GM12878 (cell line): ENCODE data around the gene ZNF425. TPM values are rescaled to one million over a fixed set of nuclear protein-coding genes. Genes with fewer than 3 reads are reported as not detected.

Experiments
- ATAC-seq: fragments of 200-7000 bp; cut with Tn5 transposase; 3 replicates; pipeline ENCODE4 v1.9.1; 2020; ENCODE audit warnings: mild to moderate bottlenecking, moderate library complexity
- BruUV-seq: library from RNA; stranded (reverse); fragments of 400-500 nt; replicated peaks from 2 replicates; lab custom pipeline; 2021; lab: Mats Ljungman, UMichigan
- CTCF ChIA-PET: fragments of 300-600 bp; sonication (Branson Sonifier 250); formaldehyde crosslinking; extraction: SDS; loops from one replicate; lab custom pipeline; 2021; ENCODE audit warnings: inconsistent platforms; lab: Yijun Ruan, JAX
- POLR2A ChIA-PET: fragments of 350-600 bp; formaldehyde crosslinking; extraction: SDS; loops from one replicate; lab custom pipeline; 2021; ENCODE audit warnings: inconsistent platforms; lab: Charles Lee
- RAD21 ChIA-PET: fragments of 300-600 bp; sonication (Branson Sonifier 250); formaldehyde crosslinking; loops from one replicate; lab custom pipeline; 2023; ENCODE audit warnings: antibody characterized with exemption; ENCODE audit not compliant: unreplicated experiment; lab: Charles Lee
- SMC1A ChIA-PET: fragments of 300-600 bp; sonication (Branson Sonifier 250); formaldehyde crosslinking; loops from one replicate; lab custom pipeline; 2023; ENCODE audit not compliant: unreplicated experiment, uncharacterized antibody; lab: Charles Lee
- DNase-seq: peaks from one replicate; pipeline ENCODE4 v3.0.0-alpha.2; 2011; ENCODE audit warnings: low read depth, low spot score
- FAIRE-seq: peaks from 3 replicates; lab custom pipeline; 2011; peaks lifted over from hg19 to GRCh38; lab: Jason Lieb, UNC
- H2AFZ ChIP-seq: 2 replicates; pipeline ENCODE4 v1.6.0; 2011; ENCODE audit warnings: low read depth, low read length, control low read depth; ENCODE audit not compliant: control insufficient read depth
- H3K27ac ChIP-seq: 2 replicates; pipeline ENCODE4 v1.5.1; 2011; ENCODE audit warnings: control low read depth; ENCODE audit not compliant: control insufficient read depth, insufficient read depth
- H3K27me3 ChIP-seq, 2 experiments: replicated peaks in 1 of 2; 2 replicates each; pipeline versions ENCODE4 v1.6.0 to v1.6.1; 2011; ENCODE audit warnings: low read length in 1 of 2; ENCODE audit not compliant: control insufficient read depth in 2 of 2, insufficient read depth in 2 of 2
- H3K36me3 ChIP-seq, 2 experiments: 2 replicates each; pipeline ENCODE4 v1.5.1; 2011; ENCODE audit warnings: low read length in 1 of 2; ENCODE audit not compliant: control insufficient read depth in 2 of 2, insufficient read depth in 2 of 2
- H3K4me1 ChIP-seq: 2 replicates; pipeline ENCODE4 v1.6.1; 2011; ENCODE audit warnings: mild to moderate bottlenecking, low read length, moderate library complexity, mixed read lengths; ENCODE audit not compliant: control insufficient read depth, insufficient read depth
- H3K4me2 ChIP-seq: 2 replicates; pipeline ENCODE4 v1.6.0; 2011; ENCODE audit warnings: control low read depth; ENCODE audit not compliant: control insufficient read depth, insufficient read depth
- H3K4me3 ChIP-seq: fragments of 200-600 bp; sonication (generic); 2 replicates; pipeline ENCODE4 v1.5.1; 2016
- H3K79me2 ChIP-seq: 2 replicates; pipeline ENCODE4 v1.6.0; 2011; ENCODE audit warnings: low read length; ENCODE audit not compliant: control insufficient read depth, insufficient read depth
- H3K9ac ChIP-seq: 2 replicates; pipeline ENCODE4 v1.8.0; 2011; ENCODE audit warnings: low read length, control low read depth, mixed read lengths; ENCODE audit not compliant: control insufficient read depth, insufficient read depth
- H3K9me3 ChIP-seq: replicated peaks from 3 replicates; pipeline ENCODE4 v1.5.1; 2011; ENCODE audit warnings: mild to moderate bottlenecking, low read length; ENCODE audit not compliant: control insufficient read depth, insufficient read depth
- H4K20me1 ChIP-seq: 2 replicates; pipeline ENCODE4 v1.6.0; 2011; ENCODE audit not compliant: control insufficient read depth, insufficient read depth
- CREM ChIP-seq: IDR thresholded peaks from 2 replicates; pipeline ENCODE4 v1.6.1; 2014; ENCODE audit warnings: antibody characterized with exemption, low read depth
- E2F8 ChIP-seq: fragments of 450-650 bp; IDR thresholded peaks from 2 replicates; pipeline ENCODE4 v1.6.1; 2018; ENCODE audit warnings: mild to moderate bottlenecking, low read depth, moderate library complexity; ENCODE audit not compliant: partially characterized antibody
- EGR1 ChIP-seq, 2 experiments: IDR thresholded peaks; 1 replicate in 1 of 2; 2 replicates in 1 of 2; pipeline ENCODE4 v1.6.1; 2011 to 2012; ENCODE audit warnings: low read depth in 2 of 2, low read length in 2 of 2, borderline replicate concordance in 1 of 2, mild to moderate bottlenecking in 1 of 2, moderate library complexity in 1 of 2
- ELK1 ChIP-seq: IDR thresholded peaks from 2 replicates; pipeline ENCODE4 v1.6.1; 2012; ENCODE audit warnings: low read depth, low read length, improper control_type of control experiment
- GABPA ChIP-seq: IDR thresholded peaks from 2 replicates; pipeline ENCODE4 v1.6.1; 2014; ENCODE audit warnings: antibody characterized with exemption, low read depth, mild to moderate bottlenecking, inconsistent platforms
- GATAD2B ChIP-seq: fragments of 450-650 bp; conservative IDR thresholded peaks from 2 replicates; pipeline ENCODE4 v1.6.1; 2017; ENCODE audit warnings: low read depth, mild to moderate bottlenecking, moderate library complexity
- IKZF2 ChIP-seq, 2 experiments: fragments of 450-650 bp; IDR thresholded peaks; 2 replicates each; pipeline ENCODE4 v1.6.1; 2017; ENCODE audit warnings: mild to moderate bottlenecking in 2 of 2, moderate library complexity in 2 of 2
- KLF5 ChIP-seq: fragments of 450-650 bp; IDR thresholded peaks from 2 replicates; pipeline ENCODE4 v1.6.1; 2014; ENCODE audit warnings: mild to moderate bottlenecking; ENCODE audit not compliant: partially characterized antibody
- MEF2B ChIP-seq: fragments of 450-650 bp; IDR thresholded peaks from 2 replicates; pipeline ENCODE4 v1.6.1; 2018; ENCODE audit warnings: mild to moderate bottlenecking, moderate library complexity; ENCODE audit not compliant: partially characterized antibody, poor library complexity, severe bottlenecking
- NBN ChIP-seq: fragments of 450-650 bp; IDR thresholded peaks from 2 replicates; pipeline ENCODE4 v1.6.1; 2016
- SMAD5 ChIP-seq: IDR thresholded peaks from 2 replicates; pipeline ENCODE4 v1.6.1; 2016; ENCODE audit warnings: antibody characterized with exemption, low read depth
- TBL1XR1 ChIP-seq: IDR thresholded peaks from 2 replicates; pipeline ENCODE4 v1.6.1; 2012; ENCODE audit warnings: low read depth, low read length, improper control_type of control experiment
- TCF3 ChIP-seq: IDR thresholded peaks from 2 replicates; pipeline ENCODE4 v1.6.1; 2012; ENCODE audit warnings: low read depth, mild to moderate bottlenecking, low read length, borderline replicate concordance; ENCODE audit not compliant: insufficient read depth
- USF2 ChIP-seq: IDR thresholded peaks from 2 replicates; pipeline ENCODE4 v1.6.1; 2011; ENCODE audit warnings: low read depth, low read length, improper control_type of control experiment, borderline replicate concordance
- WRNIP1 ChIP-seq: IDR thresholded peaks from 2 replicates; pipeline ENCODE4 v1.6.1; 2011; ENCODE audit warnings: low read depth, low read length, improper control_type of control experiment, borderline replicate concordance
- YY1 ChIP-seq: IDR thresholded peaks from 2 replicates; pipeline ENCODE4 v1.6.1; 2011; ENCODE audit warnings: low read depth, mild to moderate bottlenecking, low read length
- ZNF207 ChIP-seq: fragments of 450-650 bp; IDR thresholded peaks from 2 replicates; pipeline ENCODE4 v1.6.1; 2014; ENCODE audit warnings: antibody characterized with exemption, mild to moderate bottlenecking, borderline replicate concordance
- WGBS: methylation state at CpG from one replicate; pipeline ENCODE4 v1.1.6; 2016; ENCODE audit warnings: low lambda C conversion rate; ENCODE audit not compliant: insufficient replicate concordance, insufficient coverage; ENCODE audit errors: missing lambda C conversion rate; 5-methylcytosine and 5-hydroxymethylcytosine counted together
- in situ Hi-C: fragments of 300-500 bp; cut with MboI; formaldehyde crosslinking; loops from 9 replicates; pipeline ENCODE4 v1.14.3; 2018; ENCODE audit warnings: mixed read lengths
- intact Hi-C: fragments of 100-400 bp; cut with micrococcal nuclease; formaldehyde crosslinking; loops from one replicate; pipeline ENCODE4 v1.14.2; 2022; ENCODE audit not compliant: unreplicated experiment
- polyA plus RNA-seq, 11 experiments: library from polyadenylated mRNA; depleted of rRNA in 4 of 11; unstranded in 6 of 11; stranded (reverse) in 5 of 11; fragments of >200 nt; fragmentation: Nextera tagmentation in 4 of 11; fragmentation: Illumina TruSeq in 1 of 11; extraction: Ambion mirVana in 4 of 11; extraction: Trizol in 1 of 11; gene quantifications; 1 replicate in 1 of 11; 2 replicates in 10 of 11; pipeline versions ENCODE4 v1.2.1 to v1.2.3, GENCODE V29; 2011 to 2016; ENCODE audit warnings: inconsistent platforms in 2 of 11, missing spikeins in 2 of 11, low read depth in 1 of 11
- total RNA-seq, 4 experiments: library from RNA; depleted of rRNA in 3 of 4; stranded (reverse); fragments of >200 nt in 3 of 4; fragmentation: Illumina TruSeq in 1 of 4; extraction: Trizol in 1 of 4; gene quantifications; 2 replicates each; pipeline versions ENCODE4 v1.2.1 to v1.2.3, GENCODE V29; 2013 to 2021

Gene ZNF425
- total and polyA plus RNA-seq, 10 of the 15 experiments (the other 5 are each of a cell fraction or from before 2014, with no cell fraction given): 0.19 to 1.8 (median 0.91) TPM

DNA sequence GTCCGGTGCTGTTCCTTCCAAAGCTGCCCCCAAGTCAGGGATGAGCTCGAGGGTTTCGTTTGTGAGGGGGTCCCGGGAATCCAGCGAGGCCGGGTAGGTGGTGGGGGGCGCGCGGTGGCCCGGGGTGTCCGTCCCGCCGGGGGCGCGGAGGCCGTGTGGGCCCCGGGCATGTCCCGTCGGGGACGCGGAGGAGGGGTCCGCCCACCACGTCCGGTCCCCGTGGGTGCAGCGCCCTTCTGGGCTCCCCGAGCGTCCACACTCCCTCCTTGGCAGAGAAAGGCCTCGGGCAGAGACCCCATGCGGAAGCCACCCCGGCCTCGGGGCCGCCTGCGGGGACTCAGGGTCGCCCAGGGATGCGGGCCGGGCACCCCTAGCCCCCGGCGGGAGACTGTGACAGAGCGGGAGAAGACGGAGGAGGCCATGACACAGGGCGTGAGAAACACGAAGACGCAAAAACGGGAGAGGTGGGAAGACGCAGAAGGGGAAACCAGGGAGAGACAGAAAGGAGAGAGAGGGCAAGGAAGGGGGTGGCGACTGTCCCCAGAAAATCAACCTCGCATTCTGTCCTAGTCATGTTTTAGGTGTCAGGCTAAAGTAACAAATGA lies 640 bp upstream of the ZNF425 start:
- H3K27me3 ChIP-seq: no peaks in the 10 kb centered on the region
- H3K4me1 ChIP-seq: no peaks in the 10 kb centered on the region
- DNase-seq (no peak), ATAC-seq (peak; percentile 81), FAIRE-seq (no peak)
- under 1% methylated on average over 30 of the region's 48 CpGs for WGBS
- H3K79me2 ChIP-seq: peaks cover 34% of the 10 kb centered on the region
- peak overlapping the region; percentile 92 for H3K4me3 ChIP-seq
- peak overlapping the region; percentile 71 for H3K4me2 ChIP-seq
- intact Hi-C loops: loop anchor here (1.0 to 5.0 kb wide), 5 partner anchors 21 to 111 kb away; partner anchors contain the start of genes PDIA4, ZNF212, ZNF282 and ZNF398
- CTCF ChIA-PET: interaction anchor here (0.5 to 4.1 kb wide), 9 partner anchors 9 to 164 kb away, joined by 3 to 37 read pairs (median 5); partner anchors contain the start of genes ZNF398 and ZNF783
- BruUV-seq: TSS peak; percentile 70
- H3K36me3 ChIP-seq: peaks cover 0 to 22% of the 10 kb centered on the region in 2 experiments; a peak in 1 of 4 replicates
- peaks cover 15% of the 10 kb centered on the region for H3K9me3 ChIP-seq
- H2AFZ ChIP-seq: peak overlapping the region; percentile 94
- H3K27ac ChIP-seq: peak overlapping the region; percentile 90
- H4K20me1 ChIP-seq: no peaks in the 10 kb centered on the region
- RAD21 ChIA-PET: interaction anchor here (1.3 to 3.1 kb wide), 4 partner anchors 17 to 158 kb away, joined by 3 to 20 read pairs (median 4); partner anchors contain the start of genes ZNF282 and ZNF398
- in situ Hi-C loops: no loop called here
- POLR2A ChIA-PET: interaction anchor here (1.3 to 3.4 kb wide), 5 partner anchors 12 to 495 kb away, joined by 3 to 31 read pairs (median 3); partner anchors contain the start of genes ZNF398 and ZNF783
- peak overlapping the region; percentile 90 for H3K9ac ChIP-seq
- SMC1A ChIA-PET: interaction anchor here (1.1 kb wide), 1 partner anchor 17 kb away, joined by 3 read pairs; no protein-coding TSS in a partner anchor
- TF ChIP-seq EGR1 (IDR thresholded peaks at IDR 0.05; ENCODE audit: borderline replicate concordance in 1 of 2, low read depth in 2 of 2, low read length in 2 of 2) (peak in 1 of 2 experiments; percentile 86; a peak in 2 of 3 replicates), GABPA (no peak), TCF3 (0 out of 2 replicates have a peak, but pooled peaks have one; percentile 48), MEF2B (peak; percentile 27), KLF5 (peak; percentile 37), CREM (peak; percentile 18; the same call in 1 of the 2 replicates), ELK1 (0 out of 2 replicates have a peak, but pooled peaks have one; percentile 52), USF2 (no peak), E2F8 (no peak), ZNF207 (no peak), WRNIP1 (no peak), GATAD2B (peak; percentile 58; the same call in 1 of the 2 replicates), SMAD5 (0 out of 2 replicates have a peak, but pooled peaks have one; percentile 31), NBN (peak; percentile 3; the same call in 1 of the 2 replicates), YY1 (peak; percentile 57; the same call in 1 of the 2 replicates), IKZF2 (IDR thresholded peaks at IDR 0.05) (0 out of 4 replicates have a peak, but pooled peaks of 1 of the 2 experiments have one; percentile 28), TBL1XR1 (0 out of 2 replicates have a peak, but pooled peaks have one; percentile 45)
